ENCODE data around the gene SLC25A33. TPM values are rescaled to one million over a fixed set of nuclear protein-coding genes. Genes with fewer than 3 reads are reported as not detected.
A peak's percentile ranks its signal among the peaks of the same experiment; 100 is the strongest.

SLC25A33 gene
- polyA plus RNA-seq, 1 donor (not counting 4 experiments of a cell fraction or from before 2014, with no cell fraction given), result 4.5 TPM

DNA sequence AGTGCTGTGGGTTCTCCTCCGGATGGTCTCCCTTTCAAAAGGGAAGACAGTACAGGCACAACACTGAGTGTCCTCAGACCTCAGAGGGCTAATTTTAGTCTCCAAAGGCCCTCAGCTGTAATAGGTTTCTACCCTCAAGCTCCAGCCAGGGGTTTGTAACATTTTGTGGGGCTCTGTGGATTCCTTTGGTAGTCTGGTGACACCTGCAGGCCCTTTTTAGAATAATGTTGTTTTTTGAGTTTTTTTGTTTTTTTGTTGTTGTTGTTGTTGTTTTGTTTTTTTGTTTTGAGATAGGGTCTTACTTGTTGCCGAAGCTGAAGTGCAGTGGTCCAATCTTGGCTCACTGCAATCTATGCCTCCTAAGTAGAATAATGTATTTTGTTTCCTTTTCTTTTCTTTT, 34.5 kb downstream of the SLC25A33 start:
- dilution Hi-C loops (cut with MboI; ENCODE audit: extremely low pct_ligation_motif_present, low sequenced_read_pairs), result no loop called here
- Histone ChIP-seq H3K4me3 (ENCODE audit: control insufficient read depth in 2 of 3, extremely low read depth in 1 of 3, insufficient read depth in 2 of 3, low read depth in 1 of 3, low read length in 3 of 3) (no peak overlapping the region), H3K36me3 (ENCODE audit: control insufficient read depth in 2 of 2, extremely low read depth in 1 of 2, insufficient read depth in 2 of 2, low read length in 2 of 2) (peaks cover 6 to 7% of the 10 kb centered on the region in 2 experiments), H3K9ac (ENCODE audit: control insufficient read depth, extremely low read depth, insufficient read depth, low read length) (no peak overlapping the region), H3K9me3 (ENCODE audit: control insufficient read depth, low read depth, low read length) (no peaks in the 10 kb centered on the region), H3K79me2 (ENCODE audit: control insufficient read depth, insufficient read depth, low read length) (no peaks in the 10 kb centered on the region), H3K9me1 (ENCODE audit: control insufficient read depth, extremely low read depth, insufficient read depth, low read length) (no peaks in the 10 kb centered on the region), H3K4me2 (ENCODE audit: control insufficient read depth, extremely low read depth, insufficient read depth, low read depth, low read length) (no peak overlapping the region), H4K20me1 (ENCODE audit: control insufficient read depth, extremely low read depth, insufficient read depth, low read length) (no peaks in the 10 kb centered on the region), H3K27me3 (ENCODE audit: control insufficient read depth, extremely low read depth, insufficient read depth, low read length) (no peaks in the 10 kb centered on the region), H2AFZ (ENCODE audit: control insufficient read depth, low read length) (no peak overlapping the region), H3K4me1 (ENCODE audit: control insufficient read depth, extremely low read depth, insufficient read depth, low read length) (no peaks in the 10 kb centered on the region), H3K27ac (ENCODE audit: control insufficient read depth, insufficient read depth, low read length) (no peak overlapping the region)
- no peak for TF ChIP-seq EZH2 (IDR thresholded peaks at IDR 0.05; ENCODE audit: low read length)
- TF ChIP-seq, protein P1, sequence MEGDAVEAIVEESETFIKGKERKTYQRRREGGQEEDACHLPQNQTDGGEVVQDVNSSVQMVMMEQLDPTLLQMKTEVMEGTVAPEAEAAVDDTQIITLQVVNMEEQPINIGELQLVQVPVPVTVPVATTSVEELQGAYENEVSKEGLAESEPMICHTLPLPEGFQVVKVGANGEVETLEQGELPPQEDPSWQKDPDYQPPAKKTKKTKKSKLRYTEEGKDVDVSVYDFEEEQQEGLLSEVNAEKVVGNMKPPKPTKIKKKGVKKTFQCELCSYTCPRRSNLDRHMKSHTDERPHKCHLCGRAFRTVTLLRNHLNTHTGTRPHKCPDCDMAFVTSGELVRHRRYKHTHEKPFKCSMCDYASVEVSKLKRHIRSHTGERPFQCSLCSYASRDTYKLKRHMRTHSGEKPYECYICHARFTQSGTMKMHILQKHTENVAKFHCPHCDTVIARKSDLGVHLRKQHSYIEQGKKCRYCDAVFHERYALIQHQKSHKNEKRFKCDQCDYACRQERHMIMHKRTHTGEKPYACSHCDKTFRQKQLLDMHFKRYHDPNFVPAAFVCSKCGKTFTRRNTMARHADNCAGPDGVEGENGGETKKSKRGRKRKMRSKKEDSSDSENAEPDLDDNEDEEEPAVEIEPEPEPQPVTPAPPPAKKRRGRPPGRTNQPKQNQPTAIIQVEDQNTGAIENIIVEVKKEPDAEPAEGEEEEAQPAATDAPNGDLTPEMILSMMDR (optimal IDR thresholded peaks at IDR 0.05 in 1 of 3, IDR thresholded peaks at IDR 0.05 in 1 of 3, conservative IDR thresholded peaks at IDR 0.05 in 1 of 3; ENCODE audit: extremely low read depth in 1 of 3, insufficient read depth in 2 of 3, low read length in 3 of 3), result peak in 1 of 3 experiments; percentile 27
- FAIRE-seq (no peak), DNase-seq (ENCODE audit: low read depth, low spot score) (no peak)

DNA sequence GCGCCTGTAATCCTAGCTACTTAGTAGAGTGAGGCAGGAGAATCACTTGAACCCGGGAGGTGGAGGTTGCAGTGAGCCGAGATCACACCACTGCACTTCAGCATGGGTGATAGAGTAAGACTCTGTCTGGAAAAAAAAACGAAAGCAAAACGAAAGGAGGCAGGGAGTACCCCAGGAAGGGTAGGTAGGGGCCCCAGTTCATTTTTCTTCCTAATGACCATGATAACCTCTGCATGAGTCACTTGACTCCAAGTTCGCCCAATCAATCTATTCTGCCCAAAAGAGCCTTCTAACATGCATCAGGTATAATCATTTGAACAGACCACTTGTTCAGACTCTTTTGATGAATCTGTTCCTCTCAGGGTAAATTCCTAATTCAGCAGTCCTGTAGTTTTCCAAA, 36.2 kb downstream of the SLC25A33 start:
- Histone ChIP-seq H3K27me3 (ENCODE audit: control insufficient read depth, extremely low read depth, insufficient read depth, low read length) (no peaks in the 10 kb centered on the region), H3K9ac (ENCODE audit: control insufficient read depth, extremely low read depth, insufficient read depth, low read length) (no peak overlapping the region), H3K9me1 (ENCODE audit: control insufficient read depth, extremely low read depth, insufficient read depth, low read length) (no peaks in the 10 kb centered on the region), H3K4me1 (ENCODE audit: control insufficient read depth, extremely low read depth, insufficient read depth, low read length) (no peaks in the 10 kb centered on the region), H3K36me3 (ENCODE audit: control insufficient read depth in 2 of 2, extremely low read depth in 1 of 2, insufficient read depth in 2 of 2, low read length in 2 of 2) (peaks cover 7 to 8% of the 10 kb centered on the region in 2 experiments), H3K9me3 (ENCODE audit: control insufficient read depth, low read depth, low read length) (no peaks in the 10 kb centered on the region), H3K79me2 (ENCODE audit: control insufficient read depth, insufficient read depth, low read length) (no peaks in the 10 kb centered on the region), H2AFZ (ENCODE audit: control insufficient read depth, low read length) (no peak overlapping the region), H4K20me1 (ENCODE audit: control insufficient read depth, extremely low read depth, insufficient read depth, low read length) (no peaks in the 10 kb centered on the region), H3K27ac (ENCODE audit: control insufficient read depth, insufficient read depth, low read length) (no peak overlapping the region), H3K4me3 (ENCODE audit: control insufficient read depth in 2 of 3, extremely low read depth in 1 of 3, insufficient read depth in 2 of 3, low read depth in 1 of 3, low read length in 3 of 3) (no peak overlapping the region), H3K4me2 (ENCODE audit: control insufficient read depth, extremely low read depth, insufficient read depth, low read depth, low read length) (no peak overlapping the region)
- DNase-seq (ENCODE audit: low read depth, low spot score) (no peak), FAIRE-seq (no peak)
- dilution Hi-C loops (cut with MboI; ENCODE audit: extremely low pct_ligation_motif_present, low sequenced_read_pairs), result no loop called here
- TF ChIP-seq, protein P1 (optimal IDR thresholded peaks at IDR 0.05 in 1 of 3, IDR thresholded peaks at IDR 0.05 in 1 of 3, conservative IDR thresholded peaks at IDR 0.05 in 1 of 3; ENCODE audit: extremely low read depth in 1 of 3, insufficient read depth in 2 of 3, low read length in 3 of 3), result no peak
- no peak for TF ChIP-seq EZH2 (IDR thresholded peaks at IDR 0.05; ENCODE audit: low read length)
